HG03460 (cell line): ENCODE results near the gene IGF2R.

ENCODE experiments used
- ATAC-seq: cut with Tn5 transposase; IDR thresholded peaks from one replicate; pipeline ENCODE4 v1.9.1; 2021; ENCODE audit not compliant: unreplicated experiment

IGF2R gene

GRCh38 chr6:160022101-160022500, 53.2 kb downstream of the IGF2R start:
- ATAC-seq: no peak

- ATAC-seq: no peak
Measured at GRCh38 chr6:160022793-160023192, 53.9 kb downstream of the IGF2R start.

DNA sequence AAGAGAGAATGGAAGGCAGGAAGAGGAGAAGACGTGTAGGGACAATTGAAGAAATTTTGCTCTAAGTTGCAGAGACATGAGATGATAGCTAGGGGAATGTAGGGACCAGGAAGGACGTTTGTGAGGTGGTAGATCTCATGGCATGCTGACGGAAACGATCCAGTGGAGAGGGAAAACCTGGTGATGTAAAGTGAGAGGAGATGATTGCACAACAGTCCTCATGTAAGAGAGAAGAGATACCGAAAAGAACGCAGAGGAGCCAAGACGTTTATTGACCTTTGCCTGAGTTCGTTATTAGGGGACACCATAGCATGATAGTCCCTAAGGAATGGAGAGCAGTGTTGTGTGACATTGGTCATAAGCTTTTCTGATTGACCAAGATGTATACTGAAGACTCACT, 55.3 kb downstream of the IGF2R start:
- no peak for ATAC-seq

- ATAC-seq: no peak
Measured at GRCh38 chr6:160027076-160027475, 58.2 kb downstream of the IGF2R start.

DNA sequence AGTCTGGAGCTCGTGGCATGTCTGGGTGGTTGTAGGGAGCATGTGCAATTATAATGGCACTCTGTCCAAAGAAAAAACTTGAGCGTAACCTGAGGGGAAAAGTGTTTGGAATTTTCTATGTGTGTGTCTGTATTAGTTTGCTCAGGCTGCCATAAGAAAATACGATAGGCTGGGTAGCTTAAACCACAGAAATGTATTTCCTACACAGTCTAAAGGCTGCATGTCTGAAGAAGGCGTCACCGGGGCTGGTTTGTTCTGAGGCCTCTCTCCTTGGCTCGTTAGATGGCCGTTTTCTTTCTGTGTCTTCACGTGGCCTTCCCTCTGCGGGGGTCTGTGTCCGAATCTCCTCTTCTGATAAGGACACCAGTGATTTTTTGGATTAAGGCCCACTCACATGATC, 59.0 kb downstream of the IGF2R start:
- ATAC-seq: no peak

DNA sequence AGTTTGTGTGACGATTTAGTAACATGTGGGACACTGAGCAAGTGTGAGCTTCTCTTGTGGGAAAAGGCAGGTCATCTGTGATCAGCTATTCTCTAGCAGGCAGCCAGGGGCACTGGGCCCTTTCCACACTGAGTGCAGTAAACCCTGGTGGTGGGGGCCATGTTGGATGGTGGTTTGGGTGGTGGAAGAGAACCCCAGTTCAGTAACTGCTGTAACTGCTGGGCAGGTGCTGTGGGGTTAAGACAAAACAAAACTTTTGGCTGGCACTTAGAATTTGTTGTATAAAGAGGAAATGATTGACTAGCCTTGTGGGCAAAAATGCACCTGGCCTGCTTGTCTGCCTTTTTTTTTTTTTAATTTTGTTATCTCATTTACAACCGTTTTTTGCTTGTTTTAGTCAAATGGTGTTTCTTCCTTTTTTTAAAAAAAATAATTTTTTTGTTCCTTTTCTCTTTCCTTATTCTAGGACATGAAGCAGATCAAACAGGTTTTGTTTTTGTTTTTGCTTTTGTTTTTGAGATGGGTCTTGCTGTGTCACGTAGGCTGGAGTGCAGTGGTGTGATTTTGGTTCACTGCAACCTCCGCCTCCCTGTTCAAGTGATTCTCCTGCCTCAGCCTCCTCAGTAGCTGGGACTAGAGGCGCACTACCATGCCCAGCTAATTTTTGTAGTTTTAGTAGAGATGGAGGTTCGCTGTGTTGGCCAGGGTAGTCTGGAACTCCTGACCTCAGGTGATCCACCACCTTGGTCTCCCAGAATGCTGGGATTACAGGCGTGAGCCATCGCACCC, 59.8 kb downstream of the IGF2R start:
- peak; percentile 91 for ATAC-seq

GRCh38 chr6:160029525-160029924, 60.6 kb downstream of the IGF2R start:
- no peak for ATAC-seq

GRCh38 chr6:160030103-160030502, 61.2 kb downstream of the IGF2R start:
- ATAC-seq: no peak

DNA sequence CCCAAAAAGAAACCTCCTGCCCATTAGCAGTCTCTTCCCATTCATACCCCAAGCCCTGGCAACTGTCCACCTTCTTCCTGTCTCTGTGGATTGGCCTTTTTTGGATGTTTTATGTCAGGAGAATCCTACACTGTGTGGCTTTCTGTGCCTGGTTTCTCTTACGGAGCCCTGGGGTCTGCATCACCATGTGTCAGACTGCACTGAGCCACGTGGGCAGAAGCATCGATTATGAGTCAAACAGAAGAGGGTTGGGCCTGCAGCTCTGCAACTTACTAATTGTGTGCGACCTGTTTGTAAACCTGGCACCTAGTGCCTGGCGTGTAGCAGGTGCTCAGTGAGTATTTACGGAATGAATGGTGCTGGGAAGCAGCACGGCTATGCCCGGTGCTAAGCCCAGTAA, 62.6 kb downstream of the IGF2R start:
- no peak for ATAC-seq

GRCh38 chr6:160031871-160032270, 63.0 kb downstream of the IGF2R start:
- ATAC-seq: no peak

GRCh38 chr6:160032538-160032937, 63.7 kb downstream of the IGF2R start:
- ATAC-seq: no peak

GRCh38 chr6:160034036-160034930, 65.4 kb downstream of the IGF2R start:
- ATAC-seq: no peak

GRCh38 chr6:160035241-160035640, 66.4 kb downstream of the IGF2R start:
- ATAC-seq: no peak

- ATAC-seq: no peak
Measured at GRCh38 chr6:160035693-160036330, 66.9 kb downstream of the IGF2R start.

- ATAC-seq: no peak
Measured at GRCh38 chr6:160036331-160036695, 67.4 kb downstream of the IGF2R start.

GRCh38 chr6:160036790-160037206, 67.9 kb downstream of the IGF2R start:
- ATAC-seq: no peak

- no peak for ATAC-seq
Measured at GRCh38 chr6:160038479-160038878, 69.6 kb downstream of the IGF2R start.

- no peak for ATAC-seq
Measured at GRCh38 chr6:160039441-160039840, 70.6 kb downstream of the IGF2R start.

- no peak for ATAC-seq
Measured at GRCh38 chr6:160040055-160040454, 71.2 kb downstream of the IGF2R start.

DNA sequence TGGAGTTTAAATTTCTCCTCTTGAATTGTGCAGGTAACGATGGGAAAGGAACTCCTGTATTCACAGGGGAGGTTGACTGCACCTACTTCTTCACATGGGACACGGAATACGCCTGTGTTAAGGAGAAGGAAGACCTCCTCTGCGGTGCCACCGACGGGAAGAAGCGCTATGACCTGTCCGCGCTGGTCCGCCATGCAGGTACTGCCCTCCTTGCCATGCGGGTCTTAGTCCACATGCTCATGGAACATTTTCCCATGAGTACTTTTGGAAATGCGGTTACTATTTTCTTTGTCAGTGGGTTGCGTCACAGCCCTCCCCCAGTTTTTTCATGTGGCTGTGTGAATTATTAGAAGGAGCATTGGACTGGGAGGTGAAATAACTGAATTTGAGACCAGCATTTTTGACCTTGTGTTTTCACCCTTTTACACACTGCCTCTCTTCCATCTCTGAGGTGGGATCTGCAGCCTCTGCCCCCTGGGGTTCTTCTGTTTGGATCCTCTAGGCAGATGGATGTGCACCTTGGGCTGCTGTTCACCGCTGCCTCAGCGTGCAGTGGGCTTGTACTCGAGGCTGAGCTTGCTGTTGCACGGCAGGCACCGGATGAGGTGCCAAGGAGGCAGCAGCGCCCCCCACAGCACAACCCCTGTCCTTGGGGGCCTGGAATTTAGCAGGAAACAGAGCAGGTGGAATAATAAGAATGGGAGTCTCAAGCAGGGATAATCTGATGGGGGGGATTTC, 71.8 kb downstream of the IGF2R start:
- no peak for ATAC-seq

DNA sequence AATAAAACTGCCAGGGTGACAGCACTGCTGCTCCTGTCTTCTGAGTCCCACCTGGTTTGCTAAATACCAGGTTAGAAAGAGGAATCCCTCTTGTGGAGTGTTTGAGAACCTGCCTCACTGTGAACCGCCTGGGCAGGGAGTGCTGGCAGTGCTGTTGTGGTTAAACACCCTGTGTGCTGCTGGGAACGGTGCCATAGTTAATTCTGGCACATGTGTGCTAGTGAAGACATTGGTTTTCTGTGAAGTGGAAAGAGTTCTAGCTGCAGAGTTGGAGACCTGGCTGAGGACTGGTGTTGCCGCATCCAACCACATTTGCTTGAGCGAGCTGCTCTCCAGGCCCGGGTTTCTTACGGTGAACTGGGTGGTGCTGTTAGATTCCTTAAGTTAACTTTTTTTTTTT, 72.7 kb downstream of the IGF2R start:
- no peak for ATAC-seq
